DND-41 (cell line): ENCODE results near the gene PNISR.

Experiments
- EZH2 ChIP-seq: IDR thresholded peaks from 3 replicates; pipeline ENCODE4 v1.6.1; 2012; ENCODE audit warnings: borderline replicate concordance, low read depth, mild to moderate bottlenecking, moderate library complexity, low read length, inconsistent platforms; ENCODE audit not compliant: severe bottlenecking
- TF ChIP-seq, protein P1 (sequence below): IDR thresholded peaks from 2 replicates; pipeline ENCODE4 v1.5.1; 2012; ENCODE audit warnings: borderline replicate concordance, low read length, moderate library complexity, mild to moderate bottlenecking; ENCODE audit not compliant: poor library complexity, severe bottlenecking; ENCODE audit errors: extremely low read depth

DNA sequence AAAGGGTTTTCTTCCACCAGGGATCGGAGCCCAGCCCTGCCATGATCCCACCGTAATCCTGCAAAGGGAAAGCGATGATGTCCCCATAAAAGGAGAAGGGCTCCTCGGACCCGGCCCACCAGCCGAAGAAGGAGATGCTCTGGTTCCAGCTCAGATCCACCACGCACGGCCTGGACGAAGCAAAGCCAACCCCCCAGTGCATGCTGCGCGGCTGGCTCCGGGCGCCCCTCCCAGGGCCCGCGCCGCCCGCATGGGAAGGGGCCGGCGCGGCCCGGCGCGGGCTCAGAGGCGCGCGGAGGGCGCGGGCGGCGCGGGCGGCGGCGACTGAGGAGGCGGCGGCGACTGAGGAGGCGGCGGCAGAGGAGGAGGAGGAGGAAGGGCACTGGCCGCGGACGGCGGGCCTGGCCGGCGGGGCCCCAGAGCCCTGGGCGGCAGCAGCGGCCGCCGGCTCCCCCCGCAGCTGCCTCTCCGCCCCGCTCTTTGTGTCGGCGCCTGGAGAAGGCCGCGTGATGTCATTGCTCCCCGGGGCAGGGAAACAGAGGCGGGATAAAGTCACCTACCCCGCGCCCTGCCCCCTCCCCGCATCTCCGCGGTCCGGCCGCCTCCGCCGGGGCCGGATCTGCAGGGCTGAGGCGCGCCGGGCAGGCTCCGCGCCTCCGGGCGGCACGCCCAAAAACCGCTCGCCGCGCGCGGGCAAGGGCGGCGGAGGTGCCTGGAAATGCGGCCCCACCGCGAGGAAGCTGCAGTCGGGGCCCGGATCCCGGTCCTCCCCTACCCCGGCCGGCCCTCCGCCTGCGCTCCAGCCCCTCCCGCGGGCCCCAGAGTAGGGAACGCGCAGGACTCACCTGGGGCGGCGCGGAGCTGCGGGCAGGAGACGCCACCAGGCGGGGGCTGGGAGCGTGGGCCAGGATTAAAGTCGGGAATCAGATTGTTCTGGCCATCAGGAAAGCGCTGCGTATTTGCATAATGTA is 75.7 kb downstream of the PNISR start, which contains the start of gene FAXC:
- TF ChIP-seq, protein P1, sequence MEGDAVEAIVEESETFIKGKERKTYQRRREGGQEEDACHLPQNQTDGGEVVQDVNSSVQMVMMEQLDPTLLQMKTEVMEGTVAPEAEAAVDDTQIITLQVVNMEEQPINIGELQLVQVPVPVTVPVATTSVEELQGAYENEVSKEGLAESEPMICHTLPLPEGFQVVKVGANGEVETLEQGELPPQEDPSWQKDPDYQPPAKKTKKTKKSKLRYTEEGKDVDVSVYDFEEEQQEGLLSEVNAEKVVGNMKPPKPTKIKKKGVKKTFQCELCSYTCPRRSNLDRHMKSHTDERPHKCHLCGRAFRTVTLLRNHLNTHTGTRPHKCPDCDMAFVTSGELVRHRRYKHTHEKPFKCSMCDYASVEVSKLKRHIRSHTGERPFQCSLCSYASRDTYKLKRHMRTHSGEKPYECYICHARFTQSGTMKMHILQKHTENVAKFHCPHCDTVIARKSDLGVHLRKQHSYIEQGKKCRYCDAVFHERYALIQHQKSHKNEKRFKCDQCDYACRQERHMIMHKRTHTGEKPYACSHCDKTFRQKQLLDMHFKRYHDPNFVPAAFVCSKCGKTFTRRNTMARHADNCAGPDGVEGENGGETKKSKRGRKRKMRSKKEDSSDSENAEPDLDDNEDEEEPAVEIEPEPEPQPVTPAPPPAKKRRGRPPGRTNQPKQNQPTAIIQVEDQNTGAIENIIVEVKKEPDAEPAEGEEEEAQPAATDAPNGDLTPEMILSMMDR = no peak
- TF ChIP-seq EZH2 = no peak
